Measurements from ENCODE around the gene DLG2. TPM values are rescaled to one million over a fixed set of nuclear protein-coding genes. Genes with fewer than 3 reads are reported as not detected.

The DLG2 gene
- total and polyA plus RNA-seq, 2 of the 4 experiments (the other 2 are of a cell fraction) = 0.31 to 0.36 TPM

DNA sequence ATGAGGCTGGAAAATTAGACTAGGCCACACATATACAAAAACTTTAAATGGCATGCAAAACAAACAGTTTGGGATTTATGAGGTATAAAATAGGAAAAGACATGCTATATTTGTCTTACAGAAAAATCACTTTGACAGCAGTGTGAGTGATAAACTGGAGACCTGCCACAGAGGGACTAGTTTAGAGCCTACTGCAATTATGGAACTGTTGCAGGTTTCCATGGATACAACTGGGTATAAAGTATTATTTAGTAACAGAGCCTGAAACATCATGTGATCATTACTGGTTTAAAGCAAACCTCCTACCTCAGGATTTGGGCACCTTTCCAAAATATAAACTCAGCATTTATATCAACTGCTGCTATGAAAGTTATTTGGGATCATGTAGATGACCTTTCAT, 1032.5 kb downstream of the DLG2 start:
- Histone ChIP-seq H3K56ac (ENCODE audit: extremely low read depth, insufficient read depth, low read length) (no peak overlapping the region), H3K9ac (ENCODE audit: low read depth, low read length) (no peak overlapping the region), H3K23ac (ENCODE audit: low read depth, low read length) (no peak overlapping the region), H3K14ac (replicated peaks; ENCODE audit: low read depth, low read length) (no peak overlapping the region), H2BK20ac (ENCODE audit: low read depth, low read length) (no peak overlapping the region), H3K9me1 (ENCODE audit: insufficient read depth, low read length) (no peaks in the 10 kb centered on the region), H4K91ac (ENCODE audit: insufficient read depth, low read depth, low read length) (no peak overlapping the region), H3K9me3 (ENCODE audit: control insufficient read depth, insufficient read depth, low read length) (no peaks in the 10 kb centered on the region), H4K5ac (ENCODE audit: low read depth, low read length) (no peak overlapping the region), H3K27me3 (ENCODE audit: control insufficient read depth, insufficient read depth, low read length) (no peaks in the 10 kb centered on the region), H2AK5ac (ENCODE audit: low read depth, low read length) (no peak overlapping the region), H2AK9ac (replicated peaks; ENCODE audit: low read depth, low read length, poor library complexity) (no peak overlapping the region), H3K4me2 (ENCODE audit: low read depth, low read length) (no peak overlapping the region), H3K27ac (ENCODE audit: insufficient read depth, low read length) (no peak overlapping the region), H2AFZ (replicated peaks; ENCODE audit: low read length, poor library complexity) (no peak overlapping the region), H3K4me1 (ENCODE audit: control insufficient read depth, insufficient read depth, low read length) (no peaks in the 10 kb centered on the region), H3K4me3 (ENCODE audit: insufficient read depth, low read depth, low read length) (no peak overlapping the region), H3K79me1 (ENCODE audit: low read depth in 1 of 2, low read length in 2 of 2) (no peaks in the 10 kb centered on the region), H4K8ac (ENCODE audit: low read depth in 2 of 2, low read length in 2 of 2) (no peak overlapping the region), H3K18ac (ENCODE audit: low read depth, low read length) (no peak overlapping the region), H2BK120ac (ENCODE audit: low read depth, low read length) (no peak overlapping the region), H2BK5ac (ENCODE audit: low read depth, low read length, poor library complexity, severe bottlenecking) (no peak overlapping the region), H3K4ac (ENCODE audit: low read depth, low read length) (no peak overlapping the region), H2BK15ac (ENCODE audit: low read depth, low read length) (no peak overlapping the region), H3K36me3 (ENCODE audit: control insufficient read depth, insufficient read depth, low read length) (no peaks in the 10 kb centered on the region), H4K20me1 (ENCODE audit: insufficient read depth, low read length) (no peaks in the 10 kb centered on the region)
- DNase-seq (no peak), ATAC-seq (ENCODE audit: low read depth) (no peak)
- TF ChIP-seq MXI1 (IDR thresholded peaks at IDR 0.05; ENCODE audit: borderline replicate concordance, low read depth, low read length) (no peak), FOS (IDR thresholded peaks at IDR 0.05; ENCODE audit: low read depth, low read length) (no peak), BHLHE40 (IDR thresholded peaks at IDR 0.05; ENCODE audit: low read depth, low read length) (no peak), RCOR1 (IDR thresholded peaks at IDR 0.05; ENCODE audit: insufficient replicate concordance, low read length) (no peak), POLR2A (IDR thresholded peaks at IDR 0.05; ENCODE audit: low read depth, low read length) (no peak), RFX5 (IDR thresholded peaks at IDR 0.05; ENCODE audit: low read depth, low read length) (no peak)
- TF ChIP-seq, protein P1, sequence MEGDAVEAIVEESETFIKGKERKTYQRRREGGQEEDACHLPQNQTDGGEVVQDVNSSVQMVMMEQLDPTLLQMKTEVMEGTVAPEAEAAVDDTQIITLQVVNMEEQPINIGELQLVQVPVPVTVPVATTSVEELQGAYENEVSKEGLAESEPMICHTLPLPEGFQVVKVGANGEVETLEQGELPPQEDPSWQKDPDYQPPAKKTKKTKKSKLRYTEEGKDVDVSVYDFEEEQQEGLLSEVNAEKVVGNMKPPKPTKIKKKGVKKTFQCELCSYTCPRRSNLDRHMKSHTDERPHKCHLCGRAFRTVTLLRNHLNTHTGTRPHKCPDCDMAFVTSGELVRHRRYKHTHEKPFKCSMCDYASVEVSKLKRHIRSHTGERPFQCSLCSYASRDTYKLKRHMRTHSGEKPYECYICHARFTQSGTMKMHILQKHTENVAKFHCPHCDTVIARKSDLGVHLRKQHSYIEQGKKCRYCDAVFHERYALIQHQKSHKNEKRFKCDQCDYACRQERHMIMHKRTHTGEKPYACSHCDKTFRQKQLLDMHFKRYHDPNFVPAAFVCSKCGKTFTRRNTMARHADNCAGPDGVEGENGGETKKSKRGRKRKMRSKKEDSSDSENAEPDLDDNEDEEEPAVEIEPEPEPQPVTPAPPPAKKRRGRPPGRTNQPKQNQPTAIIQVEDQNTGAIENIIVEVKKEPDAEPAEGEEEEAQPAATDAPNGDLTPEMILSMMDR (conservative IDR thresholded peaks at IDR 0.05; ENCODE audit: low read depth, low read length) = no peak
- dilution Hi-C loops (cut with HindIII; ENCODE audit: low sequenced_read_pairs, unreplicated experiment) = no loop called here
- ChIA-PET POLR2A (ENCODE audit: unreplicated experiment) (no interaction called here), CTCF (no interaction called here)
- no TSS peak for BruUV-seq (replicated peaks)
- intact Hi-C loops (cut with micrococcal nuclease) = no loop called here
- in situ Hi-C loops (cut with MboI; ENCODE audit: low sequenced_read_pairs) = no loop called here

Data from IMR-90 (cell line).